ENCODE measurements around the gene NPIPA8. TPM values are rescaled to one million over a fixed set of nuclear protein-coding genes. Genes with fewer than 3 reads are reported as not detected.
"Not testable (repeated sequence)": the region's sequence is repeated elsewhere in the genome, so short reads cannot be mapped to it uniquely, and the experiment has no call there.

NPIPA8 gene
- total RNA-seq, 1 experiment from 2014 or later, result 0.72 TPM

DNA sequence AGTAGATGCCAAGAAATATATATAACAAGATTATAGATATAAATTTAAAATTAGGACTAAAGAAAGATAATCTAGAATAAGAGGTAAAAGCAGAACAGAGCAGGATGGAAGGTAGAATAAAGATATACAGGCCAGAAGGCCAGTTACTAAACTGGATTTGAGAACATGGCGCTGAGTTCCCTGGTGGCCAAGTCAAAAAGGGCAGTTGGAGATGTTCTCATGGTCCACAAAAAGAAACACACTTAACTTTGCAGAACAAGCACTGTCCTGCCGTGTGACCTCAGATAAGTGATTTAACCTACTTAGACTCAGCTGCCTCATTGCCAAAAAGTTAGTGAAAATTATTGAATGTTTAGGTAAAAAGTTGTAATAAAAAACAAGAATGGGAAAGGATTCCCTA lies 27.4 kb downstream of the NPIPA8 start:
- not testable (repeated sequence) for H4K20me1 ChIP-seq (ENCODE audit: control insufficient read depth, insufficient read depth, insufficient read length); H3K36me3 Mint-ChIP-seq (ENCODE audit: insufficient read depth in 1 of 3, low read depth in 3 of 3); H2AFZ ChIP-seq (ENCODE audit: low read length); H3K4me1 ChIP-seq (ENCODE audit: insufficient read depth, low read length); H3K56ac ChIP-seq (ENCODE audit: insufficient read length, low read depth, low read length); H3K4me2 ChIP-seq (ENCODE audit: insufficient read depth, insufficient read length, low read length); H3K9ac ChIP-seq (ENCODE audit: extremely low read depth, insufficient read length, low read length); H3K18ac ChIP-seq (ENCODE audit: insufficient read length, low read depth, low read length); H3K4me1 Mint-ChIP-seq; H3K23me2 ChIP-seq (ENCODE audit: insufficient read length, low read depth, low read length, poor library complexity, severe bottlenecking); H3K27ac ChIP-seq (ENCODE audit: insufficient read length, low read depth, low read length); H2AK5ac ChIP-seq (ENCODE audit: insufficient read length, low read length); H2BK15ac ChIP-seq (ENCODE audit: low read depth, low read length); H3K9me3 Mint-ChIP-seq; H3K14ac ChIP-seq (ENCODE audit: insufficient read depth, low read length); H3T11ph ChIP-seq (ENCODE audit: low read length); H3K27me3 ChIP-seq (ENCODE audit: insufficient read depth, low read length); H3K23ac ChIP-seq (ENCODE audit: insufficient read length, low read depth, low read length); H3K27ac Mint-ChIP-seq; H3K79me1 ChIP-seq (ENCODE audit: insufficient read depth, low read depth, low read length, poor library complexity, severe bottlenecking); H3K79me2 ChIP-seq (ENCODE audit: insufficient read depth, low read length); H4K8ac ChIP-seq (replicated peaks; ENCODE audit: insufficient read length, low read depth, low read length); DNase-seq; H2BK120ac ChIP-seq (ENCODE audit: low read depth, low read length, poor library complexity, severe bottlenecking); H3K9me3 ChIP-seq (ENCODE audit: control insufficient read depth, low read depth, low read length); H4K5ac ChIP-seq (ENCODE audit: insufficient read length, low read depth, low read length); H3K4me3 Mint-ChIP-seq; H2BK20ac ChIP-seq (ENCODE audit: low read depth, low read length, poor library complexity, severe bottlenecking); H3K27me3 Mint-ChIP-seq (ENCODE audit: low read depth); H3K4ac ChIP-seq (ENCODE audit: low read depth, low read length); H2BK5ac ChIP-seq (ENCODE audit: insufficient read length, low read length); H2BK12ac ChIP-seq (ENCODE audit: insufficient read length, low read depth, low read length); H4K91ac ChIP-seq (ENCODE audit: insufficient read length, low read depth, low read length)
- WGBS (ENCODE audit: extremely low coverage, insufficient read length, low lambda C conversion rate), result no CpG with 5 or more reads among the region's 2 CpGs

DNA sequence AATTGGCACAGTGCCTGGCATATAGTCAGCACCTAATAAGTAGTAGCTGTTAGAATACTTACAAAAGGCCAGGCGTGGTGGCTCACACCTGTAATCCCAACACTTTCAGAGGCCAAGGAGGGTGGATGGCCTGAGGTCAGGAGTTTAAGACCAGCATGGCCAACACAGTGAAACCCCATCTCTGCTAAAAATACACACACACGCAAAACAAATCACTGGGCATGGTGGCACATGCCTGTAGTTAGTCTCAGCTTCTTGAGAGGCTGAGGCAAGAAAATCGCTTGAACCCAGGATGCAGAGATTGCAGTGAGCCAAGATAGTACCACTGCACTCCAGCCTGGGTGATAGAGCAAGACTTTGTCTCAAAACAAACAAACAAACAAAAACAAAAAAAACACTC lies 29.3 kb downstream of the NPIPA8 start:
- H4K20me1 ChIP-seq (ENCODE audit: control insufficient read depth, insufficient read depth, insufficient read length); H3K14ac ChIP-seq (ENCODE audit: insufficient read depth, low read length); H3K23ac ChIP-seq (ENCODE audit: insufficient read length, low read depth, low read length); H2BK5ac ChIP-seq (ENCODE audit: insufficient read length, low read length); H3K27me3 ChIP-seq (ENCODE audit: insufficient read depth, low read length); H4K5ac ChIP-seq (ENCODE audit: insufficient read length, low read depth, low read length); H3K23me2 ChIP-seq (ENCODE audit: insufficient read length, low read depth, low read length, poor library complexity, severe bottlenecking); H3K9me3 ChIP-seq (ENCODE audit: control insufficient read depth, low read depth, low read length); H3K56ac ChIP-seq (ENCODE audit: insufficient read length, low read depth, low read length); H4K91ac ChIP-seq (ENCODE audit: insufficient read length, low read depth, low read length); H3K4ac ChIP-seq (ENCODE audit: low read depth, low read length); H3K36me3 Mint-ChIP-seq (ENCODE audit: insufficient read depth in 1 of 3, low read depth in 3 of 3); H2AFZ ChIP-seq (ENCODE audit: low read length); H3K79me1 ChIP-seq (ENCODE audit: insufficient read depth, low read depth, low read length, poor library complexity, severe bottlenecking); DNase-seq; H3K27me3 Mint-ChIP-seq (ENCODE audit: low read depth); H3K4me1 ChIP-seq (ENCODE audit: insufficient read depth, low read length); H3K4me3 Mint-ChIP-seq; H2AK5ac ChIP-seq (ENCODE audit: insufficient read length, low read length); H3T11ph ChIP-seq (ENCODE audit: low read length); H3K79me2 ChIP-seq (ENCODE audit: insufficient read depth, low read length); H2BK120ac ChIP-seq (ENCODE audit: low read depth, low read length, poor library complexity, severe bottlenecking); H3K27ac Mint-ChIP-seq; H3K4me2 ChIP-seq (ENCODE audit: insufficient read depth, insufficient read length, low read length); H3K9ac ChIP-seq (ENCODE audit: extremely low read depth, insufficient read length, low read length); H3K9me3 Mint-ChIP-seq; H3K18ac ChIP-seq (ENCODE audit: insufficient read length, low read depth, low read length); H3K4me1 Mint-ChIP-seq; H4K8ac ChIP-seq (replicated peaks; ENCODE audit: insufficient read length, low read depth, low read length); H2BK12ac ChIP-seq (ENCODE audit: insufficient read length, low read depth, low read length); H2BK20ac ChIP-seq (ENCODE audit: low read depth, low read length, poor library complexity, severe bottlenecking); H2BK15ac ChIP-seq (ENCODE audit: low read depth, low read length); H3K27ac ChIP-seq (ENCODE audit: insufficient read length, low read depth, low read length): not testable (repeated sequence)
- WGBS (ENCODE audit: extremely low coverage, insufficient read length, low lambda C conversion rate), result no CpG with 5 or more reads among the region's 3 CpGs
